IMR-90 (cell line): ENCODE data around the gene PELI1. TPM values are rescaled to one million over a fixed set of nuclear protein-coding genes. Genes with fewer than 3 reads are reported as not detected.

Experiments used
- ATAC-seq: fragments of 200-7000 bp; cut with Tn5 transposase; 2 replicates; pipeline ENCODE4 v1.9.1; 2020; ENCODE audit warnings: low read depth, mild to moderate bottlenecking, moderate library complexity
- BruUV-seq: library from RNA; stranded (reverse); fragments of 400-500 nt; replicated peaks from 2 replicates; lab custom pipeline; 2021; lab: Mats Ljungman, UMichigan
- CTCF ChIA-PET: fragments of 300-600 bp; formaldehyde crosslinking; extraction: SDS; loops from one replicate; lab custom pipeline; 2021; ENCODE audit warnings: antibody characterized with exemption; lab: Yijun Ruan, JAX
- POLR2A ChIA-PET: fragments of 300-600 bp; sonication (Branson Sonifier 250); formaldehyde crosslinking; loops from one replicate; lab custom pipeline; 2022; ENCODE audit warnings: antibody characterized with exemption; ENCODE audit not compliant: unreplicated experiment; lab: Charles Lee
- DNase-seq: peaks from one replicate; pipeline ENCODE4 v3.0.0; 2013
- H2AFZ ChIP-seq: replicated peaks from 2 replicates; pipeline ENCODE3; 2013; ENCODE audit warnings: low read length, mild to moderate bottlenecking; ENCODE audit not compliant: poor library complexity
- H2AK5ac ChIP-seq: 2 replicates; pipeline ENCODE4 v1.6.1; 2013; ENCODE audit warnings: low read depth, low read length, inconsistent platforms
- H2AK9ac ChIP-seq: replicated peaks from 2 replicates; pipeline ENCODE3; 2013; ENCODE audit warnings: mild to moderate bottlenecking, low read depth, low read length, moderate library complexity; ENCODE audit not compliant: poor library complexity
- H2BK120ac ChIP-seq: 2 replicates; pipeline ENCODE4 v1.6.1; 2013; ENCODE audit warnings: low read depth, low read length, inconsistent platforms
- H2BK15ac ChIP-seq: 3 replicates; pipeline ENCODE4 v1.6.1; 2013; ENCODE audit warnings: low read depth, low read length, inconsistent platforms
- H2BK20ac ChIP-seq: 2 replicates; pipeline ENCODE4 v1.6.1; 2013; ENCODE audit warnings: low read depth, mild to moderate bottlenecking, inconsistent platforms, low read length, moderate library complexity
- H2BK5ac ChIP-seq: 2 replicates; pipeline ENCODE4 v1.6.1; 2013; ENCODE audit warnings: mild to moderate bottlenecking, low read depth, low read length, inconsistent platforms; ENCODE audit not compliant: poor library complexity, severe bottlenecking
- H3K14ac ChIP-seq: replicated peaks from 2 replicates; pipeline ENCODE4 v1.6.1; 2013; ENCODE audit warnings: low read depth, low read length, inconsistent platforms
- H3K18ac ChIP-seq: 2 replicates; pipeline ENCODE4 v1.6.1; 2013; ENCODE audit warnings: low read depth, low read length, control low read depth
- H3K23ac ChIP-seq: 2 replicates; pipeline ENCODE4 v1.6.1; 2013; ENCODE audit warnings: low read depth, low read length, inconsistent platforms
- H3K27ac ChIP-seq: 2 replicates; pipeline ENCODE4 v1.5.1; 2013; ENCODE audit warnings: mild to moderate bottlenecking, control low read depth, low read length; ENCODE audit not compliant: insufficient read depth
- H3K27me3 ChIP-seq: 2 replicates; pipeline ENCODE4 v1.6.1; 2013; ENCODE audit warnings: low read length; ENCODE audit not compliant: control insufficient read depth, insufficient read depth
- H3K36me3 ChIP-seq: 2 replicates; pipeline ENCODE4 v1.6.1; 2013; ENCODE audit warnings: low read length, mixed read lengths; ENCODE audit not compliant: control insufficient read depth, insufficient read depth
- H3K4ac ChIP-seq: 2 replicates; pipeline ENCODE4 v1.6.1; 2013; ENCODE audit warnings: low read depth, low read length, inconsistent platforms
- H3K4me1 ChIP-seq: 2 replicates; pipeline ENCODE4 v1.6.1; 2013; ENCODE audit warnings: low read length, mixed read lengths; ENCODE audit not compliant: control insufficient read depth, insufficient read depth
- H3K4me2 ChIP-seq: 2 replicates; pipeline ENCODE4 v1.6.1; 2013; ENCODE audit warnings: low read depth, mild to moderate bottlenecking, control low read depth, low read length, moderate library complexity
- H3K4me3 ChIP-seq: 2 replicates; pipeline ENCODE4 v1.5.1; 2013; ENCODE audit warnings: low read depth, mild to moderate bottlenecking, control low read depth, low read length, moderate library complexity; ENCODE audit not compliant: insufficient read depth
- H3K56ac ChIP-seq: 2 replicates; pipeline ENCODE4 v1.6.1; 2013; ENCODE audit warnings: low read length, inconsistent platforms; ENCODE audit not compliant: insufficient read depth; ENCODE audit errors: extremely low read depth
- H3K79me1 ChIP-seq, 2 experiments: 2 replicates each; pipeline ENCODE4 v1.6.1; 2013; ENCODE audit warnings: low read length in 2 of 2, inconsistent platforms in 1 of 2, low read depth in 1 of 2
- H3K9ac ChIP-seq: 2 replicates; pipeline ENCODE4 v1.6.1; 2013; ENCODE audit warnings: low read depth, low read length, control low read depth
- H3K9me1 ChIP-seq: 2 replicates; pipeline ENCODE4 v1.6.1; 2013; ENCODE audit warnings: low read length, inconsistent platforms; ENCODE audit not compliant: insufficient read depth
- H3K9me3 ChIP-seq: 2 replicates; pipeline ENCODE4 v1.6.1; 2013; ENCODE audit warnings: low read length; ENCODE audit not compliant: control insufficient read depth, insufficient read depth
- H4K20me1 ChIP-seq: 2 replicates; pipeline ENCODE4 v1.6.1; 2013; ENCODE audit warnings: low read length, inconsistent platforms; ENCODE audit not compliant: insufficient read depth
- H4K5ac ChIP-seq: 2 replicates; pipeline ENCODE4 v1.6.1; 2013; ENCODE audit warnings: mild to moderate bottlenecking, low read depth, low read length, control low read depth
- H4K8ac ChIP-seq, 2 experiments: 2 replicates each; pipeline ENCODE4 v1.6.1; 2013; ENCODE audit warnings: low read depth in 2 of 2, low read length in 2 of 2, control low read depth in 1 of 2, inconsistent platforms in 1 of 2
- H4K91ac ChIP-seq: 2 replicates; pipeline ENCODE4 v1.6.1; 2013; ENCODE audit warnings: low read depth, low read length, inconsistent platforms; ENCODE audit not compliant: insufficient read depth
- BHLHE40 ChIP-seq: fragments of 150-350 bp; IDR thresholded peaks from 2 replicates; pipeline ENCODE4 v1.6.1; 2016; ENCODE audit warnings: mild to moderate bottlenecking, low read depth, low read length
- CEBPB ChIP-seq: IDR thresholded peaks from 2 replicates; pipeline ENCODE4 v1.6.1; 2012; ENCODE audit warnings: low read depth, low read length, improper control_type of control experiment
- CHD1 ChIP-seq: IDR thresholded peaks from 2 replicates; pipeline ENCODE4 v1.6.1; 2012; ENCODE audit warnings: low read depth, low read length, improper control_type of control experiment
- CTCF ChIP-seq: conservative IDR thresholded peaks from 2 replicates; pipeline ENCODE4 v1.5.1; 2012; ENCODE audit warnings: mild to moderate bottlenecking, low read depth, low read length, improper control_type of control experiment
- ELK1 ChIP-seq: fragments of 150-350 bp; IDR thresholded peaks from 2 replicates; pipeline ENCODE4 v1.6.1; 2016; ENCODE audit warnings: low read depth, mild to moderate bottlenecking, low read length, moderate library complexity, borderline replicate concordance
- FOS ChIP-seq: fragments of 150-350 bp; IDR thresholded peaks from 2 replicates; pipeline ENCODE4 v1.6.1; 2016; ENCODE audit warnings: low read depth, low read length
- MAZ ChIP-seq: IDR thresholded peaks from 2 replicates; pipeline ENCODE4 v1.6.1; 2012; ENCODE audit warnings: low read depth, mild to moderate bottlenecking, low read length, improper control_type of control experiment, moderate library complexity, borderline replicate concordance
- MXI1 ChIP-seq: IDR thresholded peaks from 2 replicates; pipeline ENCODE4 v1.6.1; 2012; ENCODE audit warnings: low read depth, mild to moderate bottlenecking, low read length, moderate library complexity, borderline replicate concordance
- RFX5 ChIP-seq: IDR thresholded peaks from 2 replicates; pipeline ENCODE4 v1.8.0; 2012; ENCODE audit warnings: low read depth, mild to moderate bottlenecking, low read length, moderate library complexity
- SMC3 ChIP-seq: fragments of 150-350 bp; IDR thresholded peaks from 2 replicates; pipeline ENCODE4 v1.6.1; 2016; ENCODE audit warnings: low read depth, mild to moderate bottlenecking, antibody characterized with exemption, low read length, moderate library complexity
- USF2 ChIP-seq: fragments of 150-350 bp; IDR thresholded peaks from 2 replicates; pipeline ENCODE4 v1.6.1; 2017; ENCODE audit warnings: mild to moderate bottlenecking, antibody characterized with exemption, low read length, low read depth
- WGBS, 2 experiments: methylation state at CpG; one replicate each; pipeline versions ENCODE4 v1.1.5 to v1.1.7; 2013; ENCODE audit warnings: missing lambda C conversion rate in 2 of 2; ENCODE audit not compliant: insufficient read length in 1 of 2; ENCODE audit errors: extremely low coverage in 2 of 2; 5-methylcytosine and 5-hydroxymethylcytosine counted together
- dilution Hi-C: fragments of 300-500 bp; cut with HindIII; formaldehyde crosslinking; loops from one replicate; pipeline ENCODE4 v1.14.3; 2018; ENCODE audit warnings: low sequenced_read_pairs; ENCODE audit not compliant: unreplicated experiment
- in situ Hi-C: fragments of 300-500 bp; cut with MboI; formaldehyde crosslinking; loops from 3 replicates; pipeline ENCODE4 v1.14.3; 2019; ENCODE audit warnings: low sequenced_read_pairs, inconsistent platforms, mixed read lengths
- intact Hi-C: fragments of 100-400 bp; cut with micrococcal nuclease; formaldehyde crosslinking; loops from 2 replicates; pipeline ENCODE4 v1.10.0; 2022
- polyA plus RNA-seq, 3 experiments: library from polyadenylated mRNA; depleted of rRNA; stranded (reverse); fragments of >200 nt; gene quantifications; 2 replicates each; pipeline ENCODE4 v1.2.3, GENCODE V29; 2012; ENCODE audit warnings: low replicate concordance in 1 of 3
- total RNA-seq: library from RNA; depleted of rRNA; stranded (reverse); fragments of >200 nt; gene quantifications from 2 replicates; pipeline ENCODE4 v1.2.3, GENCODE V29; 2012

The PELI1 gene
- total and polyA plus RNA-seq, 2 of the 4 experiments (the other 2 are of a cell fraction): 2.2 to 2.5 TPM

GRCh38 chr2:64056021-64056420, 88.2 kb downstream of the PELI1 start:
- no TSS peak for BruUV-seq
- H3K4me1 ChIP-seq: no peaks in the 10 kb centered on the region
- peaks cover 4% of the 10 kb centered on the region for H3K27me3 ChIP-seq
- no peaks in the 10 kb centered on the region for H3K79me1 ChIP-seq
- no peak overlapping the region for H3K9ac ChIP-seq
- no peaks in the 10 kb centered on the region for H4K20me1 ChIP-seq
- no CpG with 5 or more reads among the region's 2 CpGs for WGBS, 2 experiments
- H4K8ac ChIP-seq: no peak overlapping the region
- DNase-seq (no peak), ATAC-seq (no peak)
- TF ChIP-seq ELK1 (no peak), USF2 (no peak), CEBPB (no peak), CHD1 (no peak), MAZ (no peak), FOS (no peak), MXI1 (no peak), CTCF (no peak), RFX5 (no peak), BHLHE40 (no peak), SMC3 (no peak)
- no peaks in the 10 kb centered on the region for H3K9me3 ChIP-seq
- no peaks in the 10 kb centered on the region for H3K9me1 ChIP-seq
- H2AK9ac ChIP-seq: no peak overlapping the region
- POLR2A ChIA-PET: no interaction called here
- in situ Hi-C loops (no loop called here), dilution Hi-C loops (loop anchor here (25.0 kb wide), 1 partner anchor 256 kb away; no protein-coding TSS in a partner anchor), intact Hi-C loops (loop anchor here (10.0 kb wide), 1 partner anchor 819 kb away; no protein-coding TSS in a partner anchor)
- H3K23ac ChIP-seq: no peak overlapping the region
- H3K18ac ChIP-seq: no peak overlapping the region
- no peak overlapping the region for H3K27ac ChIP-seq
- no peak overlapping the region for H2BK5ac ChIP-seq
- CTCF ChIA-PET: interaction anchor here (0.9 kb wide), 1 partner anchor 256 kb away, joined by 4 read pairs; no protein-coding TSS in a partner anchor
- H3K56ac ChIP-seq: no peak overlapping the region
- H2BK20ac ChIP-seq: no peak overlapping the region
- no peaks in the 10 kb centered on the region for H3K36me3 ChIP-seq
- no peak overlapping the region for H4K5ac ChIP-seq
- H3K4me2 ChIP-seq: no peak overlapping the region
- H4K91ac ChIP-seq: no peak overlapping the region
- no peak overlapping the region for H2AK5ac ChIP-seq
- no peak overlapping the region for H2AFZ ChIP-seq
- H3K4ac ChIP-seq: no peak overlapping the region
- no peak overlapping the region for H3K14ac ChIP-seq
- H3K4me3 ChIP-seq: no peak overlapping the region
- no peak overlapping the region for H2BK15ac ChIP-seq
- H2BK120ac ChIP-seq: no peak overlapping the region
